ENCODE measurements around the gene B3GALT4.

- TF ChIP-seq EZH2phosphoT487 (IDR thresholded peaks at IDR 0.05; ENCODE audit: low read depth): no peak
- no peak for TF ChIP-seq CTCF (IDR thresholded peaks at IDR 0.05; ENCODE audit: low read depth, low read length)
Observed at GRCh38 chr6:33324125-33324524, 47.2 kb downstream of the B3GALT4 start.

Measured in OCI-LY3 (cell line).